Astrocyte (in vitro differentiated cells and primary cell): ENCODE data around the gene BIRC3. TPM values are rescaled to one million over a fixed set of nuclear protein-coding genes. Genes with fewer than 3 reads are reported as not detected.

Experiments used
- DNase-seq: peaks from one replicate; pipeline ENCODE4 v3.0.0-alpha.2; 2010; ENCODE audit warnings: low read depth
- FAIRE-seq: peaks from 2 replicates; lab custom pipeline; 2011; peaks lifted over from hg19 to GRCh38; lab: Jason Lieb, UNC
- H2AFZ ChIP-seq: 2 replicates; pipeline ENCODE4 v1.6.0; 2012; ENCODE audit warnings: low read depth, low read length, inconsistent platforms
- H3K27ac ChIP-seq: 2 replicates; pipeline ENCODE4 v1.5.1; 2011; ENCODE audit warnings: low read depth, low read length, inconsistent platforms
- H3K27me3 ChIP-seq: 2 replicates; pipeline ENCODE4 v1.6.0; 2011; ENCODE audit warnings: low read length, inconsistent platforms; ENCODE audit not compliant: insufficient read depth
- H3K36me3 ChIP-seq: 2 replicates; pipeline ENCODE4 v1.5.1; 2011; ENCODE audit warnings: low read length, inconsistent platforms; ENCODE audit not compliant: insufficient read depth
- H3K4me1 ChIP-seq: 2 replicates; pipeline ENCODE4 v1.5.1; 2011; ENCODE audit warnings: low read length, inconsistent platforms; ENCODE audit not compliant: insufficient read depth
- H3K4me2 ChIP-seq: 2 replicates; pipeline ENCODE4 v1.6.0; 2012; ENCODE audit warnings: low read length, inconsistent platforms
- H3K4me3 ChIP-seq: 2 replicates; pipeline ENCODE4 v1.5.1; 2011; ENCODE audit warnings: low read depth, mild to moderate bottlenecking, low read length, inconsistent platforms; ENCODE audit not compliant: insufficient read depth
- H3K79me2 ChIP-seq: 2 replicates; pipeline ENCODE4 v1.6.0; 2012; ENCODE audit warnings: mild to moderate bottlenecking, low read length, inconsistent platforms; ENCODE audit not compliant: insufficient read depth
- H3K9ac ChIP-seq: 2 replicates; pipeline ENCODE4 v1.6.0; 2012; ENCODE audit warnings: mild to moderate bottlenecking, low read length, inconsistent platforms
- H3K9me3 ChIP-seq: 2 replicates; pipeline ENCODE4 v1.5.1; 2012; ENCODE audit warnings: low read depth, mild to moderate bottlenecking, low read length, inconsistent platforms; ENCODE audit not compliant: insufficient read depth
- H4K20me1 ChIP-seq: 2 replicates; pipeline ENCODE4 v1.6.0; 2012; ENCODE audit warnings: low read length, inconsistent platforms; ENCODE audit not compliant: insufficient read depth
- H3K27ac Mint-ChIP-seq: one replicate; pipeline ENCODE4 v1.8.0; 2021; ENCODE audit warnings: mild to moderate bottlenecking, mixed read lengths; ENCODE audit not compliant: unreplicated experiment
- H3K27me3 Mint-ChIP-seq: one replicate; pipeline ENCODE4 v1.8.0; 2021; ENCODE audit warnings: low read depth, mixed read lengths; ENCODE audit not compliant: unreplicated experiment
- H3K36me3 Mint-ChIP-seq: one replicate; pipeline ENCODE4 v1.8.0; 2021; ENCODE audit warnings: low read depth, mixed read lengths; ENCODE audit not compliant: unreplicated experiment
- H3K4me1 Mint-ChIP-seq: one replicate; pipeline ENCODE4 v1.8.0; 2021; ENCODE audit warnings: low read depth, mixed read lengths; ENCODE audit not compliant: unreplicated experiment
- H3K4me3 Mint-ChIP-seq: one replicate; pipeline ENCODE4 v1.8.0; 2021; ENCODE audit warnings: mild to moderate bottlenecking, moderate library complexity, mixed read lengths; ENCODE audit not compliant: unreplicated experiment
- H3K9me3 Mint-ChIP-seq: one replicate; pipeline ENCODE4 v1.8.0; 2021; ENCODE audit warnings: mild to moderate bottlenecking, mixed read lengths; ENCODE audit not compliant: unreplicated experiment
- CTCF ChIP-seq: IDR thresholded peaks from 2 replicates; pipeline ENCODE4 v1.5.1; 2011; ENCODE audit warnings: low read depth, mild to moderate bottlenecking, inconsistent platforms, low read length, moderate library complexity; ENCODE audit not compliant: insufficient read depth
- EZH2 ChIP-seq: IDR thresholded peaks from 2 replicates; pipeline ENCODE4 v1.6.1; 2012; ENCODE audit warnings: mild to moderate bottlenecking, low read length, inconsistent platforms; ENCODE audit not compliant: insufficient read depth
- total RNA-seq: library from RNA; stranded (reverse); gene quantifications from 2 replicates; pipeline ENCODE4 v1.2.1, GENCODE V29; 2021

BIRC3 gene
- total RNA-seq, 1 donor from 2014 or later = 2.6 TPM

- Mint-ChIP-seq H3K36me3 (peaks cover 1% of the 10 kb centered on the region), H3K27me3 (peaks cover 6% of the 10 kb centered on the region), H3K27ac (no peak overlapping the region), H3K4me3 (no peak overlapping the region), H3K4me1 (peaks cover 28% of the 10 kb centered on the region), H3K9me3 (peaks cover 4% of the 10 kb centered on the region)
- Histone ChIP-seq H3K4me2 (no peak overlapping the region), H4K20me1 (no peaks in the 10 kb centered on the region), H3K9ac (no peak overlapping the region), H3K4me1 (peaks cover 27% of the 10 kb centered on the region), H3K9me3 (no peaks in the 10 kb centered on the region), H3K79me2 (no peaks in the 10 kb centered on the region), H2AFZ (no peak overlapping the region), H3K36me3 (no peaks in the 10 kb centered on the region), H3K4me3 (no peak overlapping the region), H3K27me3 (no peaks in the 10 kb centered on the region), H3K27ac (no peak overlapping the region)
- TF ChIP-seq EZH2 (no peak), CTCF (no peak)
- no peak for DNase-seq
- no peak for FAIRE-seq
Measured at GRCh38 chr11:102272047-102272824, 45.0 kb upstream of the BIRC3 start.

- Histone ChIP-seq H3K79me2 (no peaks in the 10 kb centered on the region), H3K27ac (no peak overlapping the region), H4K20me1 (no peaks in the 10 kb centered on the region), H3K4me2 (no peak overlapping the region), H3K9me3 (no peaks in the 10 kb centered on the region), H3K4me3 (no peak overlapping the region), H3K4me1 (peaks cover 19% of the 10 kb centered on the region), H3K27me3 (no peaks in the 10 kb centered on the region), H3K36me3 (no peaks in the 10 kb centered on the region), H3K9ac (no peak overlapping the region), H2AFZ (no peak overlapping the region)
- peaks cover 1% of the 10 kb centered on the region for H3K36me3 Mint-ChIP-seq
- peaks cover 4% of the 10 kb centered on the region for H3K9me3 Mint-ChIP-seq
- H3K4me3 Mint-ChIP-seq = no peak overlapping the region
- H3K4me1 Mint-ChIP-seq = peaks cover 19% of the 10 kb centered on the region
- no peak for FAIRE-seq
- TF ChIP-seq CTCF (no peak), EZH2 (no peak)
- H3K27ac Mint-ChIP-seq = no peak overlapping the region
- peaks cover 3% of the 10 kb centered on the region for H3K27me3 Mint-ChIP-seq
- DNase-seq = no peak
Measured at GRCh38 chr11:102274628-102275027, 42.7 kb upstream of the BIRC3 start.

- H3K9me3 Mint-ChIP-seq = peaks cover 4% of the 10 kb centered on the region
- no peaks in the 10 kb centered on the region for H4K20me1 ChIP-seq
- peak; percentile 36 for DNase-seq
- no peak overlapping the region for H2AFZ ChIP-seq
- H3K4me1 ChIP-seq = peaks cover 11% of the 10 kb centered on the region
- no peaks in the 10 kb centered on the region for H3K27me3 ChIP-seq
- H3K4me1 Mint-ChIP-seq = peaks cover 12% of the 10 kb centered on the region
- H3K27ac ChIP-seq = no peak overlapping the region
- no peaks in the 10 kb centered on the region for H3K36me3 ChIP-seq
- no peaks in the 10 kb centered on the region for H3K79me2 ChIP-seq
- no peaks in the 10 kb centered on the region for H3K9me3 ChIP-seq
- TF ChIP-seq EZH2 (no peak), CTCF (no peak)
- no peak overlapping the region for H3K9ac ChIP-seq
- H3K4me3 ChIP-seq = no peak overlapping the region
- no peak overlapping the region for H3K27ac Mint-ChIP-seq
- H3K4me2 ChIP-seq = peak overlapping the region; percentile 15
- no peak for FAIRE-seq
- peaks cover 1% of the 10 kb centered on the region for H3K36me3 Mint-ChIP-seq
- H3K27me3 Mint-ChIP-seq = peaks cover 3% of the 10 kb centered on the region
- no peak overlapping the region for H3K4me3 Mint-ChIP-seq
Measured at GRCh38 chr11:102276362-102276761, 40.9 kb upstream of the BIRC3 start.
